Smooth muscle cell (in vitro differentiated cells): Measurements from ENCODE around the gene ABCC11. TPM values are rescaled to one million over a fixed set of nuclear protein-coding genes. Genes with fewer than 3 reads are reported as not detected.

Source experiments
- DNase-seq: peaks from one replicate; lab custom pipeline; 2025; ENCODE audit not compliant: unreplicated experiment; lab: John Stamatoyannopoulos, UW
- H2AFZ ChIP-seq: fragments of 200-600 bp; sonication (generic); 2 replicates; pipeline ENCODE4 v1.6.0; 2016; ENCODE audit warnings: antibody characterized with exemption, low read depth, mild to moderate bottlenecking
- H3F3A ChIP-seq: fragments of 200-600 bp; sonication (generic); 2 replicates; pipeline ENCODE4 v1.6.0; 2017; ENCODE audit warnings: antibody characterized with exemption, low read depth
- H3K27ac ChIP-seq: fragments of 200-600 bp; sonication (generic); 2 replicates; pipeline ENCODE4 v1.5.1; 2016; ENCODE audit warnings: low read depth, mild to moderate bottlenecking
- H3K27me3 ChIP-seq: fragments of 200-600 bp; sonication (generic); 2 replicates; pipeline ENCODE4 v1.6.1; 2016; ENCODE audit warnings: low read depth, mild to moderate bottlenecking
- H3K36me3 ChIP-seq: fragments of 200-600 bp; sonication (generic); 2 replicates; pipeline ENCODE4 v1.5.1; 2016; ENCODE audit warnings: low read depth
- H3K4me1 ChIP-seq: fragments of 200-600 bp; sonication (generic); 2 replicates; pipeline ENCODE4 v1.5.1; 2016; ENCODE audit warnings: low read depth
- H3K4me2 ChIP-seq: fragments of 200-600 bp; sonication (generic); 2 replicates; pipeline ENCODE4 v1.6.0; 2016; ENCODE audit warnings: mild to moderate bottlenecking
- H3K4me3 ChIP-seq: fragments of 200-600 bp; sonication (generic); 2 replicates; pipeline ENCODE4 v1.5.1; 2016; ENCODE audit warnings: mild to moderate bottlenecking
- H3K79me2 ChIP-seq: fragments of 200-600 bp; sonication (generic); 2 replicates; pipeline ENCODE4 v1.6.0; 2016; ENCODE audit warnings: low read depth, mild to moderate bottlenecking
- H3K9ac ChIP-seq: fragments of 200-600 bp; sonication (generic); 2 replicates; pipeline ENCODE4 v1.6.0; 2016; ENCODE audit warnings: low read depth
- H3K9me3 ChIP-seq: fragments of 200-600 bp; sonication (generic); replicated peaks from 2 replicates; pipeline ENCODE4 v1.5.1; 2016; ENCODE audit warnings: low read depth
- H4K20me1 ChIP-seq: fragments of 200-600 bp; sonication (generic); 2 replicates; pipeline ENCODE4 v1.6.0; 2016; ENCODE audit warnings: low read depth
- CTCF ChIP-seq: fragments of 200-600 bp; sonication (generic); IDR thresholded peaks from 2 replicates; pipeline ENCODE4 v1.5.1; 2017; ENCODE audit warnings: borderline replicate concordance, mild to moderate bottlenecking, antibody characterized with exemption; ENCODE audit not compliant: insufficient read depth, poor library complexity, severe bottlenecking
- WGBS: methylation state at CpG from one replicate; pipeline ENCODE4 v1.1.7; 2016; ENCODE audit warnings: low lambda C conversion rate; 5-methylcytosine and 5-hydroxymethylcytosine counted together
- polyA plus RNA-seq: library from polyadenylated mRNA; unstranded; fragments of >200 nt; fragmentation: Nextera tagmentation; extraction: Ambion mirVana; gene quantifications from 2 replicates; pipeline ENCODE4 v1.2.1, GENCODE V29; 2016
- total RNA-seq: library from RNA; depleted of rRNA; stranded (reverse); fragments of >200 nt; gene quantifications from 2 replicates; pipeline ENCODE4 v1.2.3, GENCODE V29; 2014

Gene ABCC11
- total and polyA plus RNA-seq, 2 experiments from 2014 or later: not detected

DNA sequence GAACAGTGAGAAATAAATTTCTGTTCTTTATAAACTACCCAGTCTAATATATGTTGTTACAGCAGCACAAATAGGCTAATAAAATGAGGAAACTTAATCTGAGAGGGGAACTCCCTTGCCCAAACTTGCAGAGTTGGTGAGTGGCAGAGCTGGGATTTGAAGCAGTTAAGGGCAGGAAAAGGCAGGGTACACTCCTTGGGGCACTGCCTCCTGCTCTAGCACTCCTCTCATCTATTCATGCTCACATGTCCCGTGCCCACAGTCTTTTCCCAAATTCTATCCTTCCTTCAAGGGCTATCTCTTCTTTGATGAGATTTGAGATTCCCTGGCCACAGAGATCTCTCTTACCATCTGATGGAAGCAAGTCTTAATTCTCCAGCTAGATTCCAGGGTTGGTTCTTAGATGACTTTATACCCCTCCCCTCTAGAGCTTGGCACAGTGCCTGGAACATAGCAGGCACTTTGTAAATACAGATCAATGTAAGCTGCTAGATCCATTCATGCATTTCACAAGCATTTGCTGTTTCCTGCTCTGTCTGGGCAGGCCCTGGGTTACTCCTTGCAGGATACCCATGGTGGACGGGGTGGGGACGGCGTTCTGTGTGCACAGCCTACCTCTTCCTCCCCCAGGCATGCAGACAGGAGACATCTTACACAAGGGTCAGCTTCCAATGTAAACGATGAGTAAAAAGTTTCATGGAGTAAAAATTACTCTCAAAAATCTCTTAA lies 52.3 kb downstream of the ABCC11 start:
- Histone ChIP-seq H3K4me2 (no peak overlapping the region), H3K79me2 (no peaks in the 10 kb centered on the region), H3K27ac (no peak overlapping the region), H3F3A (no peaks in the 10 kb centered on the region), H2AFZ (no peak overlapping the region), H3K27me3 (no peaks in the 10 kb centered on the region), H4K20me1 (no peaks in the 10 kb centered on the region), H3K4me3 (no peak overlapping the region), H3K36me3 (no peaks in the 10 kb centered on the region), H3K9me3 (no peaks in the 10 kb centered on the region), H3K9ac (no peak overlapping the region), H3K4me1 (no peaks in the 10 kb centered on the region)
- TF ChIP-seq CTCF: no peak
- 69% methylated on average over 5 of the region's 5 CpGs for WGBS
- no peak for DNase-seq

DNA sequence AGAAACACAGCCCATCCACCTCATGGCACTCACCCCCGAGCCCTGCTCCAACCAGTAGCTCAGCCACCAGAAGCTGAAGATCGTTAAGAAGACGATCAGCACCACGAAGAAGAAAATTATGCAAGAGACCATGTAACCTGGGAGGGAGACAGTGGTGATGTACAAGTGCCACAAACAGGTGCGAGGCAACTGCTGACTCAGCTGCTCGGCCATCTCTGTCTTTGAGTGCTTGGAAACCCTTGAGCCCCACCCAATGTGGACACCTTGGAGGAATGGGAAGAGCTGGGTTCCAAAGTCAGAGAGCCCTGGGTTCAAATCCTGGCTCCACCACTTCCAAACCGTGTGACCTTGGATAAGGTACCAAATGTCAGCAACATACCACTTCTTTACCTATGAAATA lies 53.5 kb downstream of the ABCC11 start:
- DNase-seq: no peak
- no peaks in the 10 kb centered on the region for H3K4me1 ChIP-seq
- TF ChIP-seq CTCF: no peak

GRCh38 chr16:48188449-48189102 lies 58.8 kb downstream of the ABCC11 start:
- H2AFZ ChIP-seq: no peak overlapping the region
- H3K36me3 ChIP-seq: no peaks in the 10 kb centered on the region
- no peak overlapping the region for H3K9ac ChIP-seq
- no peak for DNase-seq
- TF ChIP-seq CTCF: no peak
- no peaks in the 10 kb centered on the region for H3K9me3 ChIP-seq
- H3K4me2 ChIP-seq: no peak overlapping the region
- H3K4me1 ChIP-seq: no peaks in the 10 kb centered on the region
- no peaks in the 10 kb centered on the region for H4K20me1 ChIP-seq
- 85% methylated on average over 6 of the region's 6 CpGs for WGBS
- H3K27me3 ChIP-seq: no peaks in the 10 kb centered on the region
- H3K27ac ChIP-seq: no peak overlapping the region
- no peaks in the 10 kb centered on the region for H3F3A ChIP-seq
- H3K79me2 ChIP-seq: no peaks in the 10 kb centered on the region
- no peak overlapping the region for H3K4me3 ChIP-seq

More for the DNA sequence above, 53.5 kb downstream of the ABCC11 start:
- Histone ChIP-seq H2AFZ (no peak overlapping the region), H4K20me1 (no peaks in the 10 kb centered on the region), H3K9me3 (no peaks in the 10 kb centered on the region), H3K4me3 (no peak overlapping the region), H3K4me2 (no peak overlapping the region), H3K36me3 (no peaks in the 10 kb centered on the region), H3K9ac (no peak overlapping the region), H3F3A (no peaks in the 10 kb centered on the region), H3K27ac (no peak overlapping the region), H3K79me2 (no peaks in the 10 kb centered on the region), H3K27me3 (no peaks in the 10 kb centered on the region)
- WGBS: 90% methylated on average over 7 of the region's 7 CpGs

- no peak overlapping the region for H3K9ac ChIP-seq
- H2AFZ ChIP-seq: no peak overlapping the region
- no peaks in the 10 kb centered on the region for H4K20me1 ChIP-seq
- no peaks in the 10 kb centered on the region for H3K79me2 ChIP-seq
- no peaks in the 10 kb centered on the region for H3F3A ChIP-seq
- TF ChIP-seq CTCF: no peak
- 92% methylated on average over 4 of the region's 4 CpGs for WGBS
- no peak for DNase-seq
- no peak overlapping the region for H3K4me2 ChIP-seq
- no peaks in the 10 kb centered on the region for H3K27me3 ChIP-seq
- H3K27ac ChIP-seq: no peak overlapping the region
- H3K4me3 ChIP-seq: no peak overlapping the region
- no peaks in the 10 kb centered on the region for H3K36me3 ChIP-seq
- H3K4me1 ChIP-seq: no peaks in the 10 kb centered on the region
- no peaks in the 10 kb centered on the region for H3K9me3 ChIP-seq
Observed at GRCh38 chr16:48187779-48188178, 59.6 kb downstream of the ABCC11 start.
